ENCODE data around the gene SERINC2.

Gene SERINC2

DNA sequence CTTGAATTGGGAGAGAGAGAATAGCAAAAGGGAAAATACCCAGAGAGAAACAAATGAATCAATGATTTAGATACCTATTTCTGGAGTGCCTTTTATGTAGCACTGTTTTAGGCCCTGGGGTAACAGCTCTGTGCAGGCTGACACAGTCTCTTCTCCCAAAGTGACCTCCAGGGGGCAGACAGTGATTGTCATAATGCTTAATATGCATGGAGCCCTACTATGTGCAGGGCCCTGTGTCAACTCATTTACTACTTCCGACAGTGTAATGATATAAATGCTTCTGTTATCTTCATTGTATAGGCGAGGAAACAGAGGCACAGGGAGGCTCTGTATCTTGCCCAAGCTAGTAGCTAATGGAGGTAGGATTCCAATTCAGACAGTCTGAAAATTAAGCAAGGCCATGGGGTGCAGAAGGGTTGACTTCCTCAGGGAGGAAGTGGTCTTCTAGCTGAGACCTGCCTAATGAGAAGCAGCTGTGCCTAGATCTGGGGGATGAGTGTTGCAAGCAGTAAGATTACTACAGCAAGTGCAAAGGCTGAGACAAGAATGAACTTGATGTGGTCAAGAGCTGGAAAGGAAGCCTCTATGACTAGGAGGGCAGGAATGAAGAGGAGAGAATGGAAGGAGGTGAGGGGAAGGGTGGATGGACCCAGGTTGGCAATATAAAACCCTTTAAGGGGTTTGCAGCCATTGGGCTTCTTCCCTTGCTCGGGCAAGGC is 16.2 kb upstream of the SERINC2 start:
- H3K4me1 ChIP-seq (ENCODE audit: insufficient read depth, low read length), result peaks cover 3% of the 10 kb centered on the region; the same call in 1 of the 2 replicates
- no peak overlapping the region for H3K9ac ChIP-seq (ENCODE audit: low read depth, low read length)
- no peaks in the 10 kb centered on the region for H3K36me3 ChIP-seq (ENCODE audit: insufficient read depth, low read length)
- no peaks in the 10 kb centered on the region for H3K9me3 ChIP-seq (ENCODE audit: control insufficient read depth, insufficient read depth, low read length)

DNA sequence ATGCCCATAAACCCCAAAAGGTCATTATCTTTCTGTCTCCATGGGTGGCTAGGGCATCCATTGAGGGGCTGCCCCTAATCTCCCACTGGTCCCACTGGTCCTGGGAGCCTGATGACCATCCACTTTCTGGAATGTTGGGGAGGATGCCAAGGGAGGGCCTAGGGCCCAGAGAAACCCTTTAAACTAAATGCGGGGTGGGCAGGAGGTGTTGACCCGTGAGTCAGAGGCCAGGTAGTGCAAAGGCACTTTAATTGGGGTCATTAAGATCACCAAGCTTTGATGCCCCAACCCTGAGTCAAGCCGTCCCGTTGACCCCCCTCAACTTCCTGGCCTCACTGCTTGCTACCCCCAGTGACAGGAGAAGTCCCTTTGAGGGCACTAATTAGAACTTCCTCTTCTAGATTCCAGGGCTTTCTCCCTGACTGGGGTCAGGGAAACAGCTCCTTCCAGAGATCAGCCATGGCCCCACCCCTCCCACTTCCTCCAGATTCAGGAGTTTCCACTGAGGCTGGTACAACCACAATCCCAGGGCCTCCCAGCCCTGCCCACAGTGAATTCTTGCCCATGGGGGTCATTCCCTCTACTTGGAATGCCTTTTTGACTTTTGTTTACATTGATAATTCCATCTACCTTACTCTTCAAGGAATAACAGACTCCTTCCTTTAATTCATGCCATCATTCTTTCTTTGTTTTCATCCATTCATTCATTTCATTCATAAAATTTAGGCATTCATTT is 15.5 kb upstream of the SERINC2 start:
- Histone ChIP-seq H3K4me1 (ENCODE audit: insufficient read depth, low read length) (peaks cover 3% of the 10 kb centered on the region; the same call in 1 of the 2 replicates), H3K9ac (ENCODE audit: low read depth, low read length) (no peak overlapping the region), H3K9me3 (ENCODE audit: control insufficient read depth, insufficient read depth, low read length) (no peaks in the 10 kb centered on the region), H3K36me3 (ENCODE audit: insufficient read depth, low read length) (no peaks in the 10 kb centered on the region)

- Histone ChIP-seq H3K4me1 (ENCODE audit: insufficient read depth, low read length) (peaks cover 3% of the 10 kb centered on the region; the same call in 1 of the 2 replicates), H3K36me3 (ENCODE audit: insufficient read depth, low read length) (no peaks in the 10 kb centered on the region), H3K9ac (ENCODE audit: low read depth, low read length) (no peak overlapping the region), H3K9me3 (ENCODE audit: control insufficient read depth, insufficient read depth, low read length) (no peaks in the 10 kb centered on the region)
These were observed 14.8 kb upstream of the SERINC2 start for GRCh38 chr1:31398246-31398645.

DNA sequence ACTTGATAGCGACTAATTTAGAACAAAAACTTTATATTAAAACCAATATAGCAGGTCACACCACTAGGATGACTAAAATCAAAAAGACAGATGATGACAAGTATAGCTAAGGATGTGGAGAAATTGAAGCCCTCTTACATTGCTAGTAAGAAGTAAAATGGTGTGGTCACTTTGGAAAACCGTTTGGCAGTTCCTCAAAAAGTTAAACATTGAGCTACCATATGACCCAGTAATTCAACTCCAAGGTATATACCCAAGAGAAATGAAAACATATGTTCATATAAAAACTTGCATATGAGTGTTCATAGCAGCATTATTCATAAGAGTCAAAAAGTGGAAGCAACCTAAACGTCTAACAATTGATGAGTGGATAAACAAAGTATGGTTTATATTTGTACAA is 13.0 kb upstream of the SERINC2 start:
- Histone ChIP-seq H3K9me3 (ENCODE audit: control insufficient read depth, insufficient read depth, low read length) (no peaks in the 10 kb centered on the region), H3K4me1 (ENCODE audit: insufficient read depth, low read length) (peaks cover 3% of the 10 kb centered on the region; the same call in 1 of the 2 replicates), H3K36me3 (ENCODE audit: insufficient read depth, low read length) (no peaks in the 10 kb centered on the region), H3K9ac (ENCODE audit: low read depth, low read length) (no peak overlapping the region)

GRCh38 chr1:31400393-31400792 is 12.6 kb upstream of the SERINC2 start:
- Histone ChIP-seq H3K4me1 (ENCODE audit: insufficient read depth, low read length) (peaks cover 3% of the 10 kb centered on the region; the same call in 1 of the 2 replicates), H3K9ac (ENCODE audit: low read depth, low read length) (no peak overlapping the region), H3K9me3 (ENCODE audit: control insufficient read depth, insufficient read depth, low read length) (no peaks in the 10 kb centered on the region), H3K36me3 (ENCODE audit: insufficient read depth, low read length) (no peaks in the 10 kb centered on the region)

- Histone ChIP-seq H3K36me3 (ENCODE audit: insufficient read depth, low read length) (no peaks in the 10 kb centered on the region), H3K9ac (ENCODE audit: low read depth, low read length) (no peak overlapping the region)
These were observed 11.8 kb upstream of the SERINC2 start for GRCh38 chr1:31401241-31401640.

GRCh38 chr1:31405578-31406245 is 7.3 kb upstream of the SERINC2 start:
- H3K4me1 ChIP-seq (ENCODE audit: insufficient read depth, low read length), result peaks cover 10% of the 10 kb centered on the region; the same call in 1 of the 2 replicates
- no peaks in the 10 kb centered on the region for H3K9me3 ChIP-seq (ENCODE audit: control insufficient read depth, insufficient read depth, low read length)
- H3K9ac ChIP-seq (ENCODE audit: low read depth, low read length), result no peak overlapping the region
- no peaks in the 10 kb centered on the region for H3K36me3 ChIP-seq (ENCODE audit: insufficient read depth, low read length)

More at GRCh38 chr1:31401241-31401640, 11.8 kb upstream of the SERINC2 start:
- Histone ChIP-seq H3K4me1 (ENCODE audit: insufficient read depth, low read length) (peaks cover 3% of the 10 kb centered on the region; the same call in 1 of the 2 replicates), H3K9me3 (ENCODE audit: control insufficient read depth, insufficient read depth, low read length) (no peaks in the 10 kb centered on the region)

DNA sequence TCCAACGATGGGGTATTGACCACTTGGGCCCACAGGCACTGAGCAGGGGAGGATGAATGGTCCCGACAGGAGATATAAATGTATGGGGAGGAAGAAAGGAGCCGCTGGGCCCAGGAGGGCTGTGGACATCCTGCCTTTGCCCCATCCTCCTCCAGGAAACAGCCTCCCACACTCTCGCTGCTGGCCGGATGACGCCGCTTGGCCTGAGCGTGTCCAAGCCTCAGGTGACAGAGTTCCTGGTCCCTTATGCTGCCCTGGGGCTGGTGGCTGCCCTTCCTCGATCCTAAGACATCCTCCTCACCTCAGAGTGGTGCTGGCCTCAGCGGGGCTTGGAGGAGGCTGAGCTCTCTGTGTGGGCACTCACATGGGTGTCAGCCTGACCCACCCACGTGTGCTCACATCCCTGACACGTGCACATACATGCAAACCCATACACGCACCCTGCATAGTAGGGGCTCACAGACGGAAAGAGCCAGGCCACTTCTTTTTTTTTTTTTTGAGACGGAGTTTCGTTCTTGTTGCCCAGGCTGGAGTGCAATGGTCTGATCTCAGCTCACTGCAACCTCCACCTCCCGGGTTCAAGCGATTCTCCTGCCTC is 5.9 kb upstream of the SERINC2 start:
- no peak overlapping the region for H3K9ac ChIP-seq (ENCODE audit: low read depth, low read length)
- H3K4me1 ChIP-seq (ENCODE audit: insufficient read depth, low read length), result peaks cover 10% of the 10 kb centered on the region; the same call in 1 of the 2 replicates
- H3K9me3 ChIP-seq (ENCODE audit: control insufficient read depth, insufficient read depth, low read length), result no peaks in the 10 kb centered on the region
- no peaks in the 10 kb centered on the region for H3K36me3 ChIP-seq (ENCODE audit: insufficient read depth, low read length)

DNA sequence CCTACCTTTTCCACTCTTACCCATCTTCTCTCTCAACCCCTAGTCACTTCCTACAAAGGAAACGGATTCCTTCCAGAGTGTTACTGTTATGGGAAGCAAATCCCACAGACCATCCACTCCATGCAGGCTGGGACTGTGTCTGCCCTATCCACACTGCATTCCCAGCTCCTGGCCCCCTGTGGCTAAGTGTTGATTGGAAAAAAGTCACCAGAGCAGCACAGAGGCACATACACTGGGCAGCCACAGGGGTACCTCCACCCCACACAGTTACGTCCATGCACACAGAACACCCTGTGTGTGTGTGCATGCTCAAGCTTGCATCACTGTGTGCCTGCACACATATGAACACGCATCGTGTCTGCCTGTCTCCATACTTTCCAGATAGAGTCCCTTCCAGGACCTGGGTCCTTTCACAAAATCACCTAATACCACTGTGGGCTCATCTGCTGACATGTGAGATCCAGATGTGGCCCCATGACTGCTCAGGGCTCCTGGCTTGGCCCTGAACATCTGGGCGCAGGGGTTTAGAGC is 4.2 kb upstream of the SERINC2 start:
- H3K9ac ChIP-seq (ENCODE audit: low read depth, low read length), result no peak overlapping the region
- H3K36me3 ChIP-seq (ENCODE audit: insufficient read depth, low read length), result no peaks in the 10 kb centered on the region
- H3K4me1 ChIP-seq (ENCODE audit: insufficient read depth, low read length), result peaks cover 10% of the 10 kb centered on the region; the same call in 1 of the 2 replicates
- H3K9me3 ChIP-seq (ENCODE audit: control insufficient read depth, insufficient read depth, low read length), result no peaks in the 10 kb centered on the region

GRCh38 chr1:31409946-31410858 is 2.8 kb upstream of the SERINC2 start:
- no peak overlapping the region for H3K9ac ChIP-seq (ENCODE audit: low read depth, low read length)
- peaks cover 16% of the 10 kb centered on the region for H3K4me1 ChIP-seq (ENCODE audit: insufficient read depth, low read length)
- H3K9me3 ChIP-seq (ENCODE audit: control insufficient read depth, insufficient read depth, low read length), result no peaks in the 10 kb centered on the region
- no peaks in the 10 kb centered on the region; the same call in 1 of the 2 replicates for H3K36me3 ChIP-seq (ENCODE audit: insufficient read depth, low read length)

GRCh38 chr1:31410871-31411270 is 2.1 kb upstream of the SERINC2 start:
- H3K9me3 ChIP-seq (ENCODE audit: control insufficient read depth, insufficient read depth, low read length), result no peaks in the 10 kb centered on the region

GRCh38 chr1:31412205-31412604 is 808 bp upstream of the SERINC2 start:
- Histone ChIP-seq H3K4me1 (ENCODE audit: insufficient read depth, low read length) (peaks cover 20% of the 10 kb centered on the region), H3K9me3 (ENCODE audit: control insufficient read depth, insufficient read depth, low read length) (no peaks in the 10 kb centered on the region), H3K36me3 (ENCODE audit: insufficient read depth, low read length) (no peaks in the 10 kb centered on the region; the same call in 1 of the 2 replicates), H3K9ac (ENCODE audit: low read depth, low read length) (no peak overlapping the region)

More at GRCh38 chr1:31410871-31411270, 2.1 kb upstream of the SERINC2 start:
- no peak overlapping the region for H3K9ac ChIP-seq (ENCODE audit: low read depth, low read length)
- peaks cover 16% of the 10 kb centered on the region for H3K4me1 ChIP-seq (ENCODE audit: insufficient read depth, low read length)
- H3K36me3 ChIP-seq (ENCODE audit: insufficient read depth, low read length), result no peaks in the 10 kb centered on the region; the same call in 1 of the 2 replicates

GRCh38 chr1:31413405-31414001 is 490 bp downstream of the SERINC2 start:
- Histone ChIP-seq H3K36me3 (ENCODE audit: insufficient read depth, low read length) (no peaks in the 10 kb centered on the region; the same call in 1 of the 2 replicates), H3K9ac (ENCODE audit: low read depth, low read length) (peak overlapping the region; percentile 87), H3K4me1 (ENCODE audit: insufficient read depth, low read length) (peaks cover 21% of the 10 kb centered on the region), H3K9me3 (ENCODE audit: control insufficient read depth, insufficient read depth, low read length) (no peaks in the 10 kb centered on the region)

All from ES-I3 (cell line).